Activated gamma-delta T cell treated with Interleukin-2 at 50 U/mL for 16 hours (primary cell): ENCODE data around the gene RCN2.
"Not testable (repeated sequence)": the region's sequence is repeated elsewhere in the genome, so short reads cannot be mapped to it uniquely, and the experiment has no call there.

Source experiments
- DNase-seq: peaks from one replicate; pipeline ENCODE4 v3.0.0-alpha.2; 2020

RCN2 gene

GRCh38 chr15:76935620-76936019 is 4.1 kb downstream of the RCN2 start:
- DNase-seq, result no peak

- no peak for DNase-seq
These were observed 5.1 kb downstream of the RCN2 start for GRCh38 chr15:76936671-76937070.

DNA sequence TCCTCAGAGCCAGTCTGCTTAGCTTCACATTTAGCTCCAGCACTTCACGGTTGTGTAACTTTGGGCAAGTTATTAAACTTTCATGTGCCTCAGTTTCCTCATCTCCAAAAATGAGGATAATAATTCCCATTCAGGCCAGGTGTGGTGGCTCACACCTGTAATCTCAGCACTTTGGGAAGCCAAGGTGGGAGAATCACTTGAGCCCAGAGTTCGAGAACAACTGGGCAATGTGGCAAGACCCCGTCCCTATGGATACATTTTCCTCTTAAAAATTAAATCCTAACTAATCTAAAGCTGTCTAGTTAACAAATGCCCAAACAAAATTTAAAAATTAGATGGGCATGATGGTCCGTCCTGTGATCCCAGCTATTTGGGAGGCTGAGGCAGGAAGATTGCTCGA is 7.2 kb downstream of the RCN2 start:
- DNase-seq, result no peak

DNA sequence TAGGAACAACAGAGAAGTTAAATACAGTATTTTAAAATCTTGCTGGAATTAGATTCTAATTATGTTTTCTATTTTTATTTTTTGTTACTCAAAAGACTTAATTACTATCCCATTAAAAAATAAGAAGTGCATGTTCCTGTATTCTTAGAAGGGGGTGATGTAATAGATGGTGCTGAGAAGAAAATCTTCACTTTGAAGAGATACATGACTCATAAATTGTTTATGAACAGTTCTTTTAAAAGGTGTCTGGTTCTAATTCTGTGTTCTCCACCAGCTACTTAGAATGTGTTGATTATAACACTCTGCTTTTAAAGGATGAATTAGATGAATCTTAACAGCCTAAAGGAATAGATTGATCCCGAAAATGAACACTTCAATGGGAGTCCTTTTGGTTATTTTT is 8.2 kb downstream of the RCN2 start:
- no peak for DNase-seq

DNA sequence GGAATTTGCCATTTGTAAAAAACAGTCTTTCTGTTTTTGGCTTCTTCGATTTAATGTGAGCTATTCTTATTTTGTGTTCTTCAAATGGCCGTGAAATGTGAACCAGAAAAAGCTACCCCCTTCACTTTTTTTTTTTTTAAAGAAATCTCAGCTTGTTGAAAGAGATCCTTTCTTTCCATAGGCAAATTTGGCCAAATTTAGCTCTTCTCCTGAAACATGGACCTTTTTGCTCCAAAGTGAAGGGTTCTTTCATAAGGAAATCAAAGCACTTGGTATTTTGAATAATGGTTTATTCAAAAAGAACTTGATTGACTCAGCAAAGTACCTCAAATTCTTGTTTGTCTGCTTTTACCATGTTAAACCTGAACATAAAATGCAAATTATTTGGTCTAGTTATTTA is 10.1 kb downstream of the RCN2 start:
- DNase-seq, result no peak

- no peak for DNase-seq
These were observed 10.8 kb downstream of the RCN2 start for GRCh38 chr15:76942331-76942730.

- no peak for DNase-seq
These were observed 14.0 kb downstream of the RCN2 start for GRCh38 chr15:76945494-76946093.

DNA sequence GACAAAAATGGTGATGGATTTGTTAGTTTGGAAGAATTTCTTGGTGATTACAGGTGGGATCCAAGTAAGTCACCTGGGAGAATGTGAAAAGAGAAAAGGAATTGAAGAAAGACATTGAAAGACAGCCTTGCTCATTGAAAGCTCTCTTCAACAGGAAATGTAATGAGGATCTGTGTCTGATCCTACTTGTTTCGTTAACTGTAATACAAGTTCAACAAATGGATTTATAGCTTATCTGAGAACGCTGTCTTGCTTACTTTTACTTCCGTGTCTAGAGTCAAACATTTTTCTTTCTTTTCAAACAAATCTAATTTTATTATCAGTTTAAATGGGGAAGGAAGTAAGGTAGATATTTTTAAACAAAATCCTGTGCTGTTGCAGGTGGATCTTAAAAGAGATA is 15.9 kb downstream of the RCN2 start:
- DNase-seq, result no peak

- DNase-seq, result no peak
These were observed 19.7 kb downstream of the RCN2 start for GRCh38 chr15:76951220-76951619.

DNA sequence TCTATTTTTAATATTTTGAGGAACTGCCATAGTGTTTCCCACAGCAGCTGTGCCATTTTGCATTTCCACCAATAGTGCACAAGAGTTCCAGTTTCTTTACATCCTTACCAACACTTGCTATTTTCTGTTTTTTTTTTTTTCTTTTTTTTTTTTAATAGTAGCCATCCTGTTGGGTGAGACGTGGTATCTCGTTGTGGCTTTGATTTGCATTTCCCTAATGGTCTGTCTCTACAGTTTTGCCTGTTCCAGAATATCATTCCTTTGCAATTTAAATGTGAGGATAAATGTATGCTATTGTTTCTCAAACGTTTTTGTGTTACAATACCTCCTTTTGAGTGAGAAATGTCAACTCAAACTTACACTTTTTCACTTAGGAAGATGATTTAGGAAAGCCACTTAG is 22.4 kb downstream of the RCN2 start:
- DNase-seq, result no peak

GRCh38 chr15:76954744-76955143 is 23.2 kb downstream of the RCN2 start:
- DNase-seq, result no peak

GRCh38 chr15:76961268-76962011 is 29.9 kb downstream of the RCN2 start:
- DNase-seq, result no peak

DNA sequence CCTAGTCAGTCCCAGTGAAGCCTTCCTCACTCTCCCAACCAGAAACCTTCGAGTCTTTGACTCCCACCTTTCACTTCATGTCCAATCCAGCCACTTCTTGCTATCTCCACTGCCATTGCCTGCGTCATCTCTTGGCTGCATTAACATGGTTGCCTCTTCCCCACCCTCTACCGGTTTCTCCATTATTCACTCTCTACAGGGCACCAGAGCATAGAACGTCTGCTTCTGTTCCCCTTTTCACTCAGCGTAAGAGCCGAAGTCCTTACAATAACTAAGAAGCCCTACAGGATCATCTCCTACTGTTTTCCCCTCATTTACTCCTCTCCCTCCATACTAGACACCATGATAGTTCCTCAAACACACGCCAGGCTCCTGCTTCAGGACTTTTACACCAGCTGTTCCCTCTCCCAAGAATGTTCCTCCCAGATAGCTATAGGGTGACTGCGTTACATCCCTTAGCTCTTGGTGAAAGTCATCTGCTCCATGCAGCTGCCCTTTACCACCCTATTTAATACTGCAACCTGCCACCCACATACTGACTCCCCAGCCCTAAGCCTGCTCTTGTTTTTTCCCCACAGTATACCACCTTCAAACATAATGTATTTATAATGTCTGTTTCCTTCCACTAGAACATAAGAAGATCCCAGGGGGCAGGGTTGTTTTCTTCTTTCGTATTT is 30.9 kb downstream of the RCN2 start:
- DNase-seq, result no peak

DNA sequence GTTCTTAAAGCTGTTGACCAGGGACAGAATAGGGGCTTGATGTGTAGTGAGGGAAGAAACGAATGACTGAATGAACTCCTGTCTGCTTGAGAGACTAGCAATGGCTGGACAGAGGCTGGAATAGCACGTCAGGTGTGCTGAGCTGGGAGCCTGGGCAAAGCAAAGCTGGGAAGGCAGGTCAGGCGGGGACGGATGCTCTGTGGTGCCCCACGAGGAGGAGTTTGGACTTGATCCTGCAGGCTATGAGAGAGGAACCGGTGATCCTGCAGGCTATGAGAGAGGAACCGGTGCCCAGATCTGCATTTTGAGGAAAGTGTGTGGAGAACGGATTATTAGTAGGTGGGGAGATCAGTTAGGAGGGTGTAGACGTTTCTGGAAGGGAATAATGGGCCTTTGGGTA is 32.0 kb downstream of the RCN2 start:
- DNase-seq, result no peak

DNA sequence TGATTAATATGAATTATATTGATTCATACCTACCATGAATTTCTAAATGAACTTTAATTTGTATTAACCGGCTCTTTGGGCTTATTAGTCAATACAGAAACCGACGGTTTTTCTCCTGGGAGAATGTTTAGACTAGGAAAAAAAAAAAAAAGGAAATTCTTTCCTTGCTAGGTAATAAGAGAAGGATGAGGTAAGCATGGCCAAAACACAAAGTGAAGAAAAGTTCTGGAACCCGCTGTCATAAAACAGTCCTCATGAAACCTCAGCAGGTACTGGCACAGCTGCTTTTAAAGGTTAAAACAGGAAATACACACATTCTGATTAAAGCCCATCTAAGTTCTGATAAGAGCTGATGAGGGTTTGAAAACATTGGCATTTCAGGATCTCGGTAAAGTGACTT is 32.6 kb downstream of the RCN2 start:
- DNase-seq, result no peak

DNA sequence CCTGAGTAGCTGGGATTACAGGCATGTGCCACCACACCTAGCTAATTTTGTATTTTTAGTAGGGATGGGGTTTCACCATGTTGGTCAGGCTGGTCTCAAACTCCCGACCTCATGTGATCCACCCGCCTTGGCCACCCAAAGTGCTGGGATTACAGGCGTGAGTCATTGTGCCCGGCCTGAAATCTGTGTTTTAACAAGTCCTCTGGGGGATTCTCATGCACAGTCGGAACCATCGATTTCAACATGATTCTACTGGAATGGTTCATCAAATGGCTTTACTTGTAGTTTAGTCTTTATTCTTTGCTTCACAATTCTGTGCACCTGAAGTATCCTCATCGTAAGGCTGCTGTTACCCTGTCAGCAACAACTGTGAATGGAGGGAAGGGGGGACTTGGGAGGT is 34.5 kb downstream of the RCN2 start:
- not testable (repeated sequence) for DNase-seq

DNA sequence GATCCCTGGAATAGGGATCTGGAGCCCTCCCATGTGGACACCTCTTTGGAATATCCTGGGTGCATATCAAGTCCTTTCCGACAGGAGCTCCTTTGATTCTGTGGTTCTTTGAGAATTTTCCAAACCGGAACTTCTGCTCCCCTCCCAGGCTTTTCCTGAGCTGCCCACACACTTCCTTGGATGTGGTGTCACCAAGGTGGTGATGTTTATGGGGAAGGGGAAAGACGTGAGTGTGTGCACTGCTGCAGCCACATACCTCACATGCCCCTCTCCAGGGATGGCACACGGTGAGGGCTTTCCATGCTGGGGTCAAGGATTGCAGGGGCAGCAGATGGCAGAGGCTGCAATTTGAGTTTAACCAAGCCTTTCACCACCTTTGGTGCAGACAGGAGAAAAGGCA is 35.5 kb downstream of the RCN2 start:
- no peak for DNase-seq

GRCh38 chr15:76968306-76968705 is 36.8 kb downstream of the RCN2 start:
- DNase-seq, result no peak

DNA sequence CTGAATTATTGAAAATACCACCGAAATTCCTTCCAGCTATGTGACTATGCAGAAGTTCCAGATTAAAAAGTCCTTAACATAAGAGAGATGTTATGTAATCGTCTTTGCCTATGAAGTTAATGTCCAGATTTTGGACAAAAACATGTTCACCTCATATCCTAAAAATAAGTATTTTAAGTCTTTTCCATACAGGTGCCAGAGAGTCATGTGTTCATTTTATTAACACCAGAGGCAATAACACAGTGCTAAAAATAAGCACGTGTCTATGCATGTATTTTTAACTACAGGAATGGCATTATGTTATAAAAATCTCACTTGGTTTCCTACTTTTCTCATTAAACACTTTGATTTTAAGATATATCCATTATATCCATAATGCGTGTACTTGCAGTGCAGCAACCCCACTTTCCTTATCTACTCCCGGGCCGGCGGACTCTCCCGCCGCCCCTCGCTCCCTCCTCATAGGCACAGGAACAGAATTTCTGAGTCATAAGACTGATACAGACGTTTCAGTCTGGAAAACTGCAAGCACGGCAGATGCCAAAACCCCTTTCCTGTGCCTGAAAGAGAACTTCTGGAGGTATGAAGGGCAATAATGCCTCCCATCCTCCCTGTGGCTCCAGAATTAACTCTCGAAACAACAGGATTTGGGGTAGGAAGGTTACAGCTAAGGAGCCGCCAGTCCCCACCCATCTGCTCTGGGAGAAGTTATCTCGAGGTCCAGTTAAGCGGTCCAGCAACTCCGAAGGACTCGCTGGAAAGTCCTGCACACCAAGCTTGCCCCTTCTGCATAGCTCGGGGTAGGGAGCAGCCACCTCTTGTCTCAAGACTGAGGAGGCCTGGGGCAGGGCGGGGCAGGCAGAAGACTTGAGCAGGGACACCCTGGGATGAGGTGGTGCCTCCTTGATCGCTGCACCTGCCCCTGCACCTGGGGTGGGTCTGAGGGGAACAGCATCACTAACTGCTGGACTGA is 41.1 kb downstream of the RCN2 start:
- DNase-seq, result no peak

GRCh38 chr15:76973362-76973743 is 41.8 kb downstream of the RCN2 start:
- DNase-seq, result peak; percentile 67

DNA sequence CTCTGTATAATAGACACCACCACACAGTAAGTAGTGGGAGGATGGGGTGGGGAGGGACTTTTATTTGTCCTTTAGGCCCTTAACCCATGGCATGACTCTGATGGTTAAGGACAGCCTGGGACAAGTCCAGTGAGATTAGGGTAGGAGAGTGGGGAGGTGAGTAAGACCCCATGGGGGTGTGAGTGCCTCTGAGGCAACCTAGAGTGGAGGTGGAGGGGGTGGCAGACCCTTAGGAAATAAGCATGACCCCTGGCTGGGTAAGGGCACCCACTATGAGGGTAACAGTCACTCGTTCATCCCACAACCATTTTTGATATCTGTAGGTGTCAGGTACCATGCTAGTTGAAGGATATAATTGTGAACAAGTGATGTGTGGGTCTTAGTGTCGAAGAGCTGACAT is 42.4 kb downstream of the RCN2 start:
- no peak for DNase-seq

DNA sequence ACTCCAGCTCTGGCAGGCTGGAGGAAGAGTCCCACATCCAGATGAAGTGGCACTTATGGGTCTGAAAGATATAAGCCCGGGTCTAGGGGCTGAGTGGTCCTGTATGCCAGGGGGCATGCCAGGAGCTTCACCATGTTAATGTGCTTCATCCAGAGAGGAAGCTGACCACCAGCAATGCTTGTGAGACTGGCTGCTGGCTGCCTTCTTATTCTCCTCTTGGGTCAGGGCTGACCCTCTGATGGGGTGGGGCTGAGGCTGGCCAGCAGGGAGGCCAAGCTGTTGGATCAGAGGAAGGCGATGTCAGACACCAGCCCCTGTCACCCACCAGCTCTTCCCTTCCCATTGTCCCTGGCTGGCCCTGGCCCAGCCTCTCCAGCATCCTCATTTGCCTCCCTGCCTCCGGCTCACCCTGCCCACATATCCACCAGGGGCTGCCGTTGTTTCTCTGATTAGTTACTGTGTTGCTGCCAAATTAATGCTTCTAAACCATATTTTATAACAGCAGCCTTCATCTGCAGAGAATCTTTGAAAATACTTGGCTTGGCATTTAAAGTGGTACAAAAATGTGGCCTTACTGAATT is 43.0 kb downstream of the RCN2 start:
- no peak for DNase-seq

DNA sequence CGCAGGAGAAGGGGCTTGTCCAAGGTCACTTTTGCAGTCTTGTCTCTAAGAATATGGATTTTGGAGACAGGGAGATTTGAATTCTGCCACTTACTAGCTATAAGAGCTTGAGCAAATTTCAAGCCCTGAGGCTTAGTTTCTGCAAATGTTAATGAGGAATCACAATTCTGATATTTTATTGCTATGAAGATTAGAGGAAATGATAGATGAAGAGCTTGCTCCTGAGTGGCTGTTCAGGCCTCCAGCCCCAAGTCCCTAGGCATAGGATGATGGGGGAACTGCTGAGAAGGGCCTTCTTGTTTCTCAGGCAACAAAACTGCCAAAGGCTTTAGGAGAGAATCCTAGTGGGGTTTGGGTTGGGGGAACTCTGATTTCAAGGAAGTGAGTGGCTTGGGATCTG is 44.6 kb downstream of the RCN2 start:
- no peak for DNase-seq
